T-cell (primary cell): ENCODE results near the gene CNN1. TPM values are rescaled to one million over a fixed set of nuclear protein-coding genes. Genes with fewer than 3 reads are reported as not detected.
A peak's percentile ranks its signal among the peaks of the same experiment; 100 is the strongest.

Experiments used
- ATAC-seq, 4 experiments: fragments of 200-7000 bp in 3 of 4; fragments of 150-1000 bp in 1 of 4; cut with Tn5 transposase; replicated peaks in 1 of 4; 1 replicate in 3 of 4; 2 replicates in 1 of 4; pipeline ENCODE4 v1.10.0; 2021; ENCODE audit warnings: moderate library complexity in 3 of 4, mild to moderate bottlenecking in 2 of 4, moderate number of reproducible peaks in 1 of 4
- CTCF ChIA-PET, 2 donors: fragments of 300-600 bp; sonication (Branson Sonifier 250); formaldehyde crosslinking; loops; one replicate each; lab custom pipeline; 2022; ENCODE audit warnings: antibody characterized with exemption in 2 of 2; lab: Charles Lee
- POLR2A ChIA-PET, 2 donors: fragments of 300-600 bp; sonication (Branson Sonifier 250); formaldehyde crosslinking; loops; one replicate each; lab custom pipeline; 2022; ENCODE audit warnings: antibody characterized with exemption in 2 of 2; lab: Charles Lee
- DNase-seq, 35 experiments: peaks; one replicate each; pipeline versions ENCODE4 v3.0.0 to v3.0.0-alpha.2; 2013 to 2023
- H3K27ac ChIP-seq: one replicate; pipeline ENCODE4 v1.5.1; 2013; ENCODE audit warnings: low read length
- H3K27me3 ChIP-seq, 2 experiments: replicated peaks in 1 of 2; 1 replicate in 1 of 2; 2 replicates in 1 of 2; pipeline versions ENCODE4 v1.6.1 to v1.7.0; 2013; ENCODE audit warnings: low read length in 1 of 2, mixed read lengths in 1 of 2; ENCODE audit not compliant: control insufficient read depth in 2 of 2, insufficient read depth in 2 of 2; ENCODE audit errors: extremely low read depth in 1 of 2
- H3K36me3 ChIP-seq, 2 donors: 1 replicate in 1 of 2; 2 replicates in 1 of 2; pipeline versions ENCODE4 v1.6.1 to v1.7.0; 2013; ENCODE audit warnings: low read length in 1 of 2; ENCODE audit not compliant: control insufficient read depth in 2 of 2, insufficient read depth in 1 of 2; ENCODE audit errors: extremely low read depth in 1 of 2
- H3K4me1 ChIP-seq, 2 experiments: 1 replicate in 1 of 2; 2 replicates in 1 of 2; pipeline versions ENCODE4 v1.6.1 to v1.7.0; 2013; ENCODE audit warnings: low read length in 2 of 2, mixed read lengths in 1 of 2; ENCODE audit not compliant: insufficient read depth in 2 of 2, control insufficient read depth in 1 of 2; ENCODE audit errors: extremely low read depth in 1 of 2
- H3K4me3 ChIP-seq, 2 donors: 1 replicate in 1 of 2; 2 replicates in 1 of 2; pipeline versions ENCODE4 v1.5.1 to v1.7.0; 2013; ENCODE audit warnings: mild to moderate bottlenecking in 2 of 2, low read length in 1 of 2, moderate library complexity in 1 of 2; ENCODE audit not compliant: control insufficient read depth in 1 of 2; ENCODE audit errors: extremely low read depth in 1 of 2
- H3K9me3 ChIP-seq: 2 replicates; pipeline ENCODE4 v1.7.0; 2013
- H3K27ac Mint-ChIP-seq, 2 donors: one replicate each; pipeline ENCODE4 v1.8.0; 2020 to 2021; ENCODE audit warnings: mild to moderate bottlenecking in 2 of 2, mixed read lengths in 2 of 2
- H3K27me3 Mint-ChIP-seq, 2 donors: one replicate each; pipeline ENCODE4 v1.8.0; 2021 to 2022; ENCODE audit warnings: mixed read lengths in 2 of 2
- H3K36me3 Mint-ChIP-seq: one replicate; pipeline ENCODE4 v1.8.0; 2021; ENCODE audit warnings: mixed read lengths
- H3K4me1 Mint-ChIP-seq, 3 donors: one replicate each; pipeline ENCODE4 v1.8.0; 2020 to 2022; ENCODE audit warnings: mixed read lengths in 3 of 3, mild to moderate bottlenecking in 1 of 3
- H3K4me3 Mint-ChIP-seq, 3 donors: one replicate each; pipeline ENCODE4 v1.8.0; 2020 to 2022; ENCODE audit warnings: mild to moderate bottlenecking in 3 of 3, mixed read lengths in 3 of 3, moderate library complexity in 3 of 3
- H3K9me3 Mint-ChIP-seq, 3 donors: one replicate each; pipeline ENCODE4 v1.8.0; 2020 to 2022; ENCODE audit warnings: mixed read lengths in 3 of 3
- WGBS: methylation state at CpG from one replicate; pipeline ENCODE4 v1.1.5; 2013; ENCODE audit warnings: missing lambda C conversion rate; ENCODE audit not compliant: insufficient coverage; 5-methylcytosine and 5-hydroxymethylcytosine counted together
- total RNA-seq, 35 experiments: library from RNA in 6 of 35; stranded (reverse) in 6 of 35; fragments of 120-200 nt in 1 of 35; gene quantifications; one replicate each; pipeline versions ENCODE4 v1.2.1 to v1.2.4 and lab custom pipeline; 2013 to 2026

The CNN1 gene
- total RNA-seq, 5 donors from 2014 or later (not counting 1 experiment from before 2014, with no cell fraction given) = 0.26 to 0.96 (median 0.51) TPM; not detected in 2

- H3K4me3 Mint-ChIP-seq = no peak overlapping the region
- DNase-seq (no peak), ATAC-seq (no peak)
- Histone ChIP-seq H3K27ac (no peak overlapping the region), H3K27me3 (peaks cover 0 to 4% of the 10 kb centered on the region in 2 experiments), H3K4me3 (no peak overlapping the region), H3K4me1 (peaks cover 0 to under 1% of the 10 kb centered on the region in 2 experiments), H3K36me3 (peaks cover 4 to 17% of the 10 kb centered on the region in 2 donors), H3K9me3 (no peaks in the 10 kb centered on the region)
- WGBS = 93% methylated on average over 2 of the region's 6 CpGs
- H3K27me3 Mint-ChIP-seq = no peaks in the 10 kb centered on the region
- POLR2A ChIA-PET = no interaction called here
- no peaks in the 10 kb centered on the region for H3K9me3 Mint-ChIP-seq
- CTCF ChIA-PET = interaction anchor here in 1 of 2 donors (0.7 kb wide), 1 partner anchor 663 kb away, joined by 4 read pairs; no protein-coding TSS in a partner anchor
- H3K27ac Mint-ChIP-seq = no peak overlapping the region
- peaks cover 1 to 5% (median 3%) of the 10 kb centered on the region in 3 donors for H3K4me1 Mint-ChIP-seq
- peaks cover 26% of the 10 kb centered on the region for H3K36me3 Mint-ChIP-seq
Measured at GRCh38 chr19:11499220-11499726, 39.4 kb upstream of the CNN1 start.

GRCh38 chr19:11499890-11500420 lies 38.7 kb upstream of the CNN1 start:
- Mint-ChIP-seq H3K36me3 (peaks cover 23% of the 10 kb centered on the region), H3K27ac (no peak overlapping the region), H3K4me1 (peaks cover 8 to 12% (median 10%) of the 10 kb centered on the region in 3 donors), H3K9me3 (no peaks in the 10 kb centered on the region), H3K4me3 (no peak overlapping the region), H3K27me3 (no peaks in the 10 kb centered on the region)
- no peaks in the 10 kb centered on the region for H3K9me3 ChIP-seq
- DNase-seq (no peak), ATAC-seq (no peak)
- no peak overlapping the region for H3K4me3 ChIP-seq
- H3K4me1 ChIP-seq = peaks cover 0 to 7% of the 10 kb centered on the region in 2 experiments
- peaks cover 0 to 4% of the 10 kb centered on the region in 2 experiments for H3K27me3 ChIP-seq
- POLR2A ChIA-PET = no interaction called here
- H3K27ac ChIP-seq = no peak overlapping the region
- WGBS = 90% methylated on average over 7 of the region's 7 CpGs
- CTCF ChIA-PET = no interaction called here
- H3K36me3 ChIP-seq = peaks cover 4 to 13% of the 10 kb centered on the region in 2 donors

- Histone ChIP-seq H3K4me3 (peak overlapping the region in 1 of 2 donors; percentile 68), H3K4me1 (peaks cover 2 to 21% of the 10 kb centered on the region in 2 experiments), H3K27me3 (no peaks in the 10 kb centered on the region), H3K9me3 (no peaks in the 10 kb centered on the region), H3K36me3 (peaks cover 0 to 2% of the 10 kb centered on the region in 2 donors), H3K27ac (peak overlapping the region; percentile 61)
- Mint-ChIP-seq H3K9me3 (no peaks in the 10 kb centered on the region), H3K27me3 (no peaks in the 10 kb centered on the region), H3K4me1 (peaks cover 15 to 20% (median 18%) of the 10 kb centered on the region in 3 donors), H3K4me3 (peak overlapping the region; percentile 82 to 88 (median 83)), H3K27ac (peak overlapping the region; percentile 81 to 82), H3K36me3 (peaks cover 12% of the 10 kb centered on the region)
- CTCF ChIA-PET = interaction anchor here in 1 of 2 donors (0.6 to 0.7 kb wide), 2 partner anchors 22 to 55 kb away, joined by 3 read pairs; partner anchors contain the start of gene ELOF1
- DNase-seq (no peak), ATAC-seq (peak in 1 of 4 experiments; percentile 0)
- POLR2A ChIA-PET = interaction anchor here (0.5 to 0.6 kb wide), 2 partner anchors 24 to 642 kb away, joined by 3 to 4 read pairs; partner anchors contain the start of gene ECSIT (in 1 of the 2)
- WGBS = 14% methylated on average over 1 of the region's 7 CpGs
Measured at GRCh38 chr19:11504502-11505031, 34.1 kb upstream of the CNN1 start.

GRCh38 chr19:11505032-11505503 lies 33.6 kb upstream of the CNN1 start:
- DNase-seq (peak; percentile 85 to 98 (median 94)), ATAC-seq (peak; percentile 91 to 95 (median 94))
- Mint-ChIP-seq H3K4me3 (peak overlapping the region; percentile 82 to 88 (median 83)), H3K27me3 (no peaks in the 10 kb centered on the region), H3K36me3 (peaks cover 9% of the 10 kb centered on the region), H3K4me1 (peaks cover 15 to 20% (median 18%) of the 10 kb centered on the region in 3 donors), H3K9me3 (no peaks in the 10 kb centered on the region), H3K27ac (peak overlapping the region; percentile 81 to 82)
- peak overlapping the region; percentile 62 for H3K27ac ChIP-seq
- peak overlapping the region; percentile 32 to 68 for H3K4me3 ChIP-seq
- ChIA-PET POLR2A (interaction anchor here in 1 of 2 donors (0.5 kb wide), 1 partner anchor 24 kb away, joined by 4 read pairs; the partner anchor contains the start of gene ECSIT), CTCF (interaction anchor here in 1 of 2 donors (0.6 to 0.7 kb wide), 2 partner anchors 23 to 54 kb away, joined by 3 read pairs; partner anchors contain the start of gene ELOF1)
- H3K9me3 ChIP-seq = no peaks in the 10 kb centered on the region
- no peaks in the 10 kb centered on the region for H3K27me3 ChIP-seq
- H3K4me1 ChIP-seq = peaks cover 2 to 21% of the 10 kb centered on the region in 2 experiments
- WGBS = under 1% methylated on average over 32 of the region's 33 CpGs
- H3K36me3 ChIP-seq = peaks cover 0 to 2% of the 10 kb centered on the region in 2 donors

GRCh38 chr19:11505504-11506100 lies 33.0 kb upstream of the CNN1 start, which contains the start of gene ZNF653:
TSS of gene ZNF653 (minus strand) at chr19:11505839. CDS start at chr19:11505786, 53 bp downstream.
- ATAC-seq (peak; percentile 65 to 74 (median 70)), DNase-seq (peak; percentile 85 to 97 (median 92))
- peaks cover 13% of the 10 kb centered on the region for H3K36me3 Mint-ChIP-seq
- under 1% methylated on average over 62 of the region's 65 CpGs for WGBS
- peaks cover 0 to 2% of the 10 kb centered on the region in 2 donors for H3K36me3 ChIP-seq
- peaks cover 2 to 21% of the 10 kb centered on the region in 2 experiments for H3K4me1 ChIP-seq
- H3K9me3 Mint-ChIP-seq = no peaks in the 10 kb centered on the region
- ChIA-PET CTCF (no interaction called here), POLR2A (no interaction called here)
- peak within 1 kb of the TSS; percentile 32 to 68 for H3K4me3 ChIP-seq
- H3K27ac Mint-ChIP-seq = peak within 1 kb of the TSS; percentile 92 to 95
- H3K4me1 Mint-ChIP-seq = peaks cover 15 to 20% (median 17%) of the 10 kb centered on the region in 3 donors
- no peaks in the 10 kb centered on the region for H3K9me3 ChIP-seq
- H3K27me3 Mint-ChIP-seq = no peaks in the 10 kb centered on the region
- peak within 1 kb of the TSS; percentile 83 to 88 (median 88) for H3K4me3 Mint-ChIP-seq
- H3K27me3 ChIP-seq = no peaks in the 10 kb centered on the region
- H3K27ac ChIP-seq = peak within 1 kb of the TSS; percentile 62
